Epithelial cell of proximal tubule (primary cell): Measurements from ENCODE around the gene MED9. TPM values are rescaled to one million over a fixed set of nuclear protein-coding genes. Genes with fewer than 3 reads are reported as not detected.
A peak's percentile ranks its signal among the peaks of the same experiment; 100 is the strongest.

Experiments
- DNase-seq: peaks from one replicate; pipeline ENCODE4 v3.0.0-alpha.2; 2011; ENCODE audit warnings: low read depth
- H3K4me3 ChIP-seq: 2 replicates; pipeline ENCODE4 v1.5.1; 2011; ENCODE audit warnings: low read depth, mild to moderate bottlenecking, low read length
- total RNA-seq: library from RNA; depleted of rRNA; stranded (reverse); fragments of >200 nt; gene quantifications from 2 replicates; pipeline ENCODE4 v1.2.3, GENCODE V29; 2015
- TF ChIP-seq, protein P1 (sequence below): conservative IDR thresholded peaks from 2 replicates; pipeline ENCODE4 v1.5.1; 2012; ENCODE audit warnings: low read depth, mild to moderate bottlenecking, low read length

MED9 gene
- total RNA-seq, 1 donor from 2014 or later, result 11.8 TPM

DNA sequence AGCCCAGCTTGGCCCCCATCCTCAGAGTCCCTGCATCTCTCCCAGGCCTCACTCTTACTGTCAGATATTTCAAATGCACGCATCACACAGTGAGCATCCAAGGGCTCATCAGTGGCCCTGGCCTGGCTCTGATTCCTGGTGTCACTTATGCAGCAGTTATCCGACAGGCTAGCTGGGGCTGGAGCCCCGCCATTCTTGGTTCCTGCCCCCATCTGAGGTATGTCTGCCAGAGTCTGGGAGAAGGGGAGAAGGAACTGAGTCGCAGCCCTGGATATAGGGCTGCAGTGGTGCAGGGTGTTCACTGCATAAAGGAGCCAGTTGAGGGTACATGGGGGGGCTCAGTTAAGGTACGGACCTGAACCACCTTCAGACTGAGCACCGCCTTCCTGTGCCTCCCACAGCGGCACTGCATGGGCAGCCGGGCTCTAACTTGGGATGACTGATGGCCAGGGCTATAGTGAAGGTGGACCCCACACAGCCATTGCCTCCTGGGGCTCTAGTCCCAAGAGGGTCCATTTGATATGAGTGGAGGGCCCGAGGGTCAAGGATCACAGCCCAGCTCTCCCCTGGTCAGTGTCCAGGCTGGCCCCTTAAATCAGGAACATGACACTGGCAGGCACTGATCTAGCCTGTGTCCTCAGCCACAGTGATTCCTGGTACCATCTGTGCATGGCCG, 21.2 kb downstream of the MED9 start:
- TF ChIP-seq, protein P1, sequence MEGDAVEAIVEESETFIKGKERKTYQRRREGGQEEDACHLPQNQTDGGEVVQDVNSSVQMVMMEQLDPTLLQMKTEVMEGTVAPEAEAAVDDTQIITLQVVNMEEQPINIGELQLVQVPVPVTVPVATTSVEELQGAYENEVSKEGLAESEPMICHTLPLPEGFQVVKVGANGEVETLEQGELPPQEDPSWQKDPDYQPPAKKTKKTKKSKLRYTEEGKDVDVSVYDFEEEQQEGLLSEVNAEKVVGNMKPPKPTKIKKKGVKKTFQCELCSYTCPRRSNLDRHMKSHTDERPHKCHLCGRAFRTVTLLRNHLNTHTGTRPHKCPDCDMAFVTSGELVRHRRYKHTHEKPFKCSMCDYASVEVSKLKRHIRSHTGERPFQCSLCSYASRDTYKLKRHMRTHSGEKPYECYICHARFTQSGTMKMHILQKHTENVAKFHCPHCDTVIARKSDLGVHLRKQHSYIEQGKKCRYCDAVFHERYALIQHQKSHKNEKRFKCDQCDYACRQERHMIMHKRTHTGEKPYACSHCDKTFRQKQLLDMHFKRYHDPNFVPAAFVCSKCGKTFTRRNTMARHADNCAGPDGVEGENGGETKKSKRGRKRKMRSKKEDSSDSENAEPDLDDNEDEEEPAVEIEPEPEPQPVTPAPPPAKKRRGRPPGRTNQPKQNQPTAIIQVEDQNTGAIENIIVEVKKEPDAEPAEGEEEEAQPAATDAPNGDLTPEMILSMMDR, result no peak
- H3K4me3 ChIP-seq, result no peak overlapping the region
- DNase-seq, result no peak

GRCh38 chr17:17498606-17499301, 22.0 kb downstream of the MED9 start:
- DNase-seq, result no peak
- TF ChIP-seq, protein P1, result no peak
- no peak overlapping the region for H3K4me3 ChIP-seq

GRCh38 chr17:17499402-17500145, 22.8 kb downstream of the MED9 start:
- TF ChIP-seq, protein P1, result no peak
- no peak for DNase-seq
- no peak overlapping the region for H3K4me3 ChIP-seq

DNA sequence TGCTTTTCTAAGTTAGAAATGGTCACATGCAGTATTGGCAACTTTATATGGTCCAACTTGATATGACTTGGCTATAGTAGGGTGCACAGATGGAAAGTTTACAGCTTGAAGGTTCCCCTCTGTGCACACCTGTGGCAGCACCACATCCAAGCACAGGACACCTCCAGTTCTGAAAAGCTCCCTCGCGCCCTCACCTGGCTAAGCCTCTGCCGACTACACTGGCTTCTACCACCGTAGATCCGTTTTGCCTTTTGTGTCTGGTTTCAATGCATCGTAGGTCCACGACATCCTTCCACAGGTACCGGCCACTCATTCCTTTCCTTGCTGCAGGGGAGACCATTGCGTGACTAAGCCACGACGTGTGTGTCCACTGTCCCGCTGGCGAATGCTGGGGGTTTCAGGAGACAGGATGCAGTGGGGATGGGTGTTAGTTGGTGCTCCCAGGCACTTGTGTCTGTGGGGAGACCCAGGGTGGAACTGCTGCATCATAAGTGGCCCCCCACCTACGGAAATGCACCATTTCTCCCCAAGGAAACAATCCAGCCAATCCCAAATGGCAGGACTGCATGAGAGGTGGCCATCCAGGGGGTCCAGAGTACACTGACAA, 24.3 kb downstream of the MED9 start:
- DNase-seq, result no peak
- TF ChIP-seq, protein P1, result peak; percentile 58
- no peak overlapping the region for H3K4me3 ChIP-seq

- DNase-seq, result no peak
- no peak overlapping the region for H3K4me3 ChIP-seq
- TF ChIP-seq, protein P1, result no peak
These were observed 26.2 kb downstream of the MED9 start for GRCh38 chr17:17502741-17503565.

DNA sequence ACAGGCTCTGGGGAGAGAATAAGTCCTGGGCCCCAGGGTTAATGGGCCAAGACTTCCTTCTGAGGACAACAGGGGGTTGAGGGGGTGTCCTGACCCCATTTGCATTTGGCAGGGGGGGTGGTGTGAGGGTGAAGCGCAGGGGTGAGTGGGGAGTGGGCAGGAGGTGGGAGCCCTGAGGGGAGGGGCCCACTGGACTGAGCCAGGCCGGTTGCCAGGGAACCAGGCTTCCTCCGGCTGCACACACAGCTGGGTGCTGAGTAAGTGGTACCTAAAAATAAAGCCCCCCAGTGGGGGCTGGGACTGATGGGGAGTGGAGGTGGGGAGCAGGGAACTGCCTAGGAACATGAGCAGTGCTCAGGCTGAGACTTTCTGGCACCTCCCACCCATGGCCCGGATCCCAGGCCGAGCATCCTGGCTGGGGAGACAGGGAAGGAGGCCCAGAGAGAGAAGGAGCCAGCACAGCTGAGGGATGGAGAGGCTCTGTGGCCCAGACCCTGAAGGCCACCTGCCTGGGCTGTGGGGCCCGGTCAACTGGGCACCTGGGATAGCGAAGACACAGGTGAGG, 26.8 kb downstream of the MED9 start:
- no peak for DNase-seq
- no peak overlapping the region for H3K4me3 ChIP-seq
- TF ChIP-seq, protein P1, result no peak
